ENCODE data around the gene CREB5. TPM values are rescaled to one million over a fixed set of nuclear protein-coding genes. Genes with fewer than 3 reads are reported as not detected.

The CREB5 gene
- total and polyA plus RNA-seq, 2 of the 8 experiments (the other 6 are each of a cell fraction or from before 2014, with no cell fraction given) = 2.4 to 2.7 TPM

- TF ChIP-seq SIX5 (IDR thresholded peaks at IDR 0.05; ENCODE audit: low read depth, low read length) = no peak
Measured at GRCh38 chr7:28771906-28772622, 359.7 kb downstream of the CREB5 start (continued).
